GM21515 (cell line): Measurements from ENCODE around the gene TMEM11.

Experiments
- ATAC-seq: cut with Tn5 transposase; IDR thresholded peaks from one replicate; pipeline ENCODE4 v1.9.1; 2021; ENCODE audit not compliant: unreplicated experiment

TMEM11 gene

DNA sequence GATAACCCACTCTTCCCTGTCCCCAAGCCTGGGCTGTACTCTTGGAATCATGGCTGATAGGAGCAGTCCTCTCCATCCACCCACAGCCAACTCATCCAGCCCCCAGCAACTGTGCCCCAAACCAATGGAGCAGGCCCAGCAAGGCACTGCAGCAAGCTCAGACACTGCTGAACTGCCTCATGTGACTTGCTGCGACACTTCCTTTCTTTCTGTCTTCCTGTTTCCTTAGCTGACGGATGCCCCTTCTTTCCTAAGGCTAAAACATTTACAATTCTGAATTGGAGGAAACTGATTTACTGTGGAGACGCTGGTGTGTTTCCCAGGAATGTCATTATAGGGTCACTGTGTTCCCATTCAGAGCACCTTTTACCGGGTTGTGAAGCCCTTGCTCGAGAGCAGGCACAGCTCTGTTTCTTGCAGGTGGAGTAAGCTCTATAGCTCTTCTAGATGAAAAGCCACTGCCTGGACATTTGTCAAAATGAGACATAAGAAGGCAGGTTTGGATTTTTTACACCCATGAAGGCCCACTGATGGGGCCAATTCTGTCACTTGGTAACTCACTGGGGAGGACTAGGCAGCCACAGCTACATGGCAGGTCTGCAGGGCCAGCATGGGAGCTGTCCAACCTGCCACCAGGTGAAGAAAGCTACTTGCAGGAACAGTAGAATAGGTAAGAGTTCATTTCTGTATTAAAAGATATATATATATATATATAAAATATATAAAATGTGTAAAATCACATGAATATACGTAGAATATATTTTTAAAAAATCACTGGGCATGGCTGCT, 27.4 kb downstream of the TMEM11 start:
- no peak for ATAC-seq

DNA sequence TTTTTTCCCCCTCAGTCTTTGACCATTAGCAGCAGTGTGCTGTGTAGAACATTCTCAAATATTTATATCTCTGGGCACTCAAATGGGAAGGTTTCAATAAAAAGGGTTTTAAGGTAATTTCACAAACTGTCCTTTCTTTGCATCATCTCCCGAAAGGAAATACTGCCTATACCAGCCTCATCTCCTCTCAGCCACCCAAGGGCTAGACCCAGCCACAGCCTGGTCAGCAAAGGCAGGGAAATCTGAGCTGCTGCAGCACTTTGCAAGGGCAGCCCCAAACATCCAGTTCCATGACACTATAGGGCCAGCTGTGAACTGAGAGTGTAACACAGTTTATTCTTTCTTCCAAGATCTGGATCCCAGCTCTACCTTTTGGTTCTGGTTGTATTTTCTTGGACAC, 28.9 kb downstream of the TMEM11 start:
- no peak for ATAC-seq

DNA sequence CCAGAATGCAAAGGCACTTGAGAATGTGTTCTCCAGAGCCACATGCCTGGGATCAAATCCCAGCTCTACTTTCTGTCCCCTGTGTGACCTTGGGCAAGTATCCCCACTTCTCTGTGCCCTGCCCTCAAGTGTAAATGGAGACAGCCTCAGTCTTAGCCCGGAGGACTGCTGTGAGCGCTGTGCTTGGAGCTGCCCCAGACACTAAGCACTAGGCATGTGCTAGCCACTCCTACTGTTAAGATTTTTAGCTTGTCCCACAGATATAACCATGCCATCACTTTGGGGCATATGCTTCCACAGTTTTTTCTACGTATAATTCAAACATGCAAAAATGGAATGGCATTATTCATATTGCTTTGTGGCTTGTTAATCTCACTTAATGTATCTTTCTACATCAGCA, 29.4 kb downstream of the TMEM11 start:
- no peak for ATAC-seq

DNA sequence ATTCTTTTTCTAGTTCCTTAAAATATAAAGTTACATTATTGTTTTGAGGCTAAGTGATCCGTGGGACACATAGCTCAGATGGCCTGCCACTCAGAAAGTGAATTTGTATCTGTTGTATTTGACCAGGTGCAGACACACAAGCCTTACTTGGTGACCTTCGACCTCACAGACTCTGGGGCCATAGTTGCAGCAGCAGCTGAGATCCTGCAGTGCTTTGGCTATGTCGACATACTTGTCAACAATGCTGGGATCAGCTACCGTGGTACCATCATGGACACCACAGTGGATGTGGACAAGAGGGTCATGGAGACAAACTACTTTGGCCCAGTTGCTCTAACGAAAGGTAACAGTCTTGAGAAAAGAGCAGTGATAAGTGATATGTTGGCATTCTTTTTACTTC, 30.5 kb downstream of the TMEM11 start:
- ATAC-seq: no peak

DNA sequence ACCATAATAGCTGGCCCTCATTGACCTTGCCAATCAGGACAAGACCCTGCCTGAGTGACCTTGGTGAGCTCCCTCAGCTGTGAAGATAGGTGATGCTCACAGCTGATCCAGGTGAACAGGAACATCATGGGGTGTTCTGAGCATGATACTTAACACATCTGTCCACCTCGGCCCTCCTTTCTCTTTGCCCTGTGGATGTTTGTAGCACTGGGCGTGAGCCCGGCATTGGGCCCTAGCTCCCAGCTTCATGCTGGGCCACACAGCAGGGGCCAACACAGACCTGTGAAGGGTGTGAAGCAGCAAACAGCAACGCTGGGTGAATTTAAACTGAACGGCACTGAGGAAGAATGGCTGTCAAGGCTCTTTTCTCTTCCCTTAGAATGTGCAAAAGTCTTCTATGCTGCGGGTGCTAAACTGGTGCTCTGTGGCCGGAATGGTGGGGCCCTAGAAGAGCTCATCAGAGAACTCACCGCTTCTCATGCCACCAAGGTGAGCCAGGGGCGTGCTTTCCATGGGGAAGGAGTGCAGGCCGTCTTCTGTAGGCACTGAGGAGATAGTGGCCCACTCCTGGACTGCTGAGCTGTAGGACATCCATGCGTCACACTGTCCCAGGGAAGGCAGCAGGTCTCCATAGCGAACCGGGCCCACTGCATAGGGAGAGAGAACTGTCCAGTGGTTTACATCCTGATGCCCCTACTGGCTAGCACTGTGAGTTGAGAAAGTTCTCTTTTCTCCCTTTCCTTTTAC, 35.9 kb downstream of the TMEM11 start:
- no peak for ATAC-seq

DNA sequence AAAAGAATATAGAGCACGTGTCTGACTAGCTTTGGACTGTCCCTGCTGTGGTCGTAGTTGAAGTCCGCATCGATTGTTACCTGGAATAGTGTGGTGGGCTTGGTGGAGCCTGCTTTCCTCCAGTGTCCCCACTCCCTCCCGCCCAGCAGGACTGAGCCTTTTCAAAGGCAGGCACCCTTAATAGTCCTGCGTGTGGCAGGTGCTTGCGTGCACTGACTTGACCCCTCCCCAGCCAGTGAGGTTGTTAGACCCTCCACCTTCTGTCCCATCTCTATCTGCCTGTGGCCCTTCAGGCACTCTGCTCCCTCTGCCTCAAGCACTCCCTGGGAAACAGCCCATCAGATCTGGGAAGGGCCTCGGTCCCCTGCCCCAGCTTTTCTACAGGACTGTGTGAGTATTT, 36.6 kb downstream of the TMEM11 start:
- no peak for ATAC-seq

DNA sequence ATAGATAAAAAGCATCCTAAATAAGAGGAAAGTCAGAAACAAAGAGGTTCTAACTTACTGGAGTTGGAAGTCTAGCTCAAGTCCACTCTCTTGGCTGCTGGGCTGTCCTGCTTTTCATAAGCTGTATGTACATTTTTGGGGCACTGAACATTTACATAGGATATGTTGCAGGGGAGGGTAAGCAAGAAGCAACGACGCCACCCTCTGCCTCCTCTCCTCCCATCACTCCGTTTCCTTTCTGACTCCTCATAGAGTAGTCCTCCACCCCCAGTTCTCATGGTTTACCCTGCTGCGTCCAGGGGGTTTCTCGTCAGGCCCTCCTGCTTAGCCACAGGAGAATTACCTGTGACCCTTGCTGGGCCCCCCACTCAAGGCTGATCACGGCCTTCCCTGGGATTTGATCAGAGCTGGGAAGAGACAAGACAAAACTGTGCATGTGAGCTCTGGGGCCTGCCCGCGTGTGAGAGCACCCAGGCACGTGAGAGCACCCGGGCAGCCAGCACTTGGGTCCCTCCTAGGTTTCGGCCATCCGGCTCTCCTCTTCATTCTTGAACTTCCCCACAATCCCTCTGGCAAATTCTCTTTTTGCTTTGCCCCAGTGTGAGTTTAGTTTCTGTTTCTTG, 37.1 kb downstream of the TMEM11 start:
- ATAC-seq: no peak

DNA sequence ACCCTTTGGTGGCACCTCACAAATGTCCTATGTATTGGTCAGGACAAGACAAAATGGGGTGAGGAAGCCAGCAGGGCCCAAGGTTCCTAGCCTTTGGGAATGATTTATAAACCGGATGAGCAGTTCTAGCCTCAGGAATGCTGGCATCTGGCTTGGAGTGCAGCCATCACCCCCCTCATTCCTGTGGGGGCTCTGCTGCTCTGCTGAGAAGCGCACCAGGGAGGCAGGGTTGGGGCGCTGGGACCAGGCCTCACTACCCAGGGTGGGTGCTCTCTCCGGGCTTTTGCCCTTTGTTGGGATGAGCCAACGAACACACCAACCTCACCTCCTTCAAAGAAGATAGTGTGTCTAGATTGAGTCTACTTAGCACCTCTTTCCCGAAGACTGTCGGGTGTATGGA, 39.2 kb downstream of the TMEM11 start:
- no peak for ATAC-seq

DNA sequence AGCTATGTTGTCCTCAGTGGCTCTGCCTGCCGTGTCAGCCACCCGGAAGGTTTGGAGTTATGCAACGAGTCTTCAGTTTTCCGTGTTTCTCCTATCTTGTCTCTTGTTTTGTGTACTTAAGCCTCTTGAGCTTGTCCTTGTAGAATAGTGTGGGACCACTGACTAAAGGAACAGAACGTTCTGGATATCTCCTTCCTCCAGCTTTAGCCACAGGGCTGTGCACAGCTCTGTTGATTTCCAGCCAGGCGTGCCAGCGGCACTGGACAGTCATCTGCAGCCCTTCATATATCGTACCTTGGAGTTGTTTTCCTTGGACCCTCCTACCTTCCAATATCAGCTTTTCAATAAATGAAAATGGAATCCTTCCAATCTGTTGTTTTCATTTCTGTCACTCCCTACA, 39.8 kb downstream of the TMEM11 start:
- ATAC-seq: no peak

DNA sequence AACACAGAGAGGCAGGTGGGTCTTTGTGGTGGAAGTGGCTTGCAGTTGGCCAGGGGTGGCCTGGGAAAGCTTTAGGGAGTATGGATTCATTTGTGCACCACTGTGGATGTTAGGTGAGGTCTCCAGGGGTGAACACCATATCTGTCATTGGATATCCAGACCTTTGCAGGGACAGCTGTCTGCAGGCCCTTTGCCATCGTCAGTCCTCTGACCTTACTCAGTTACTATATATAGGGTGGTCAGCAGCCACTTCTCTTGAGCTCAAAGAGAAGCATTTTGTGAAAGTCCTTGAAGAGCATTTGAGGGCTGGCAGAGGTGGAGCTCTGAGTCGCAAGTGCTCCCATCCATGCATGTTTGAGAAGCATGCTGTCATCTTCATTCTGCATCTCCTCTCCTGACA, 40.4 kb downstream of the TMEM11 start:
- ATAC-seq: no peak

DNA sequence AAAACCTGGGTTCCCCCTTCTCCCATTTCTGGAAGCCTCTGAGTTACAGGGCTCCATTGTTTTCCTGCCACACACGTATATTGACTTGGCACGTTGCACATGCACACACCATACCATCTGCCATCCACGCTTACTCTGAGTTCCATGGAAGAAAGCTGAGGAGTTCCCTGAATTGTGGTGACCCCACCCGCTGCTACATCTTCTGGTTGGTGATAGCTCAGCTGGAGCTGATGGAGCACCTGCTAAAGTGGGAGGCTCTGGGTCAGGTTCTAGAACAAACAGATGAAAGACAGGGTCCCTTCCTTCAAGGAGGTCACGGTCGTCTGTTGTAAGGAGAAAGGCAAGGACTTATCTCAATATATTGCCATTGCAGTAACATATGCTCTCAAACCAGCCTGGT, 41.1 kb downstream of the TMEM11 start:
- no peak for ATAC-seq

DNA sequence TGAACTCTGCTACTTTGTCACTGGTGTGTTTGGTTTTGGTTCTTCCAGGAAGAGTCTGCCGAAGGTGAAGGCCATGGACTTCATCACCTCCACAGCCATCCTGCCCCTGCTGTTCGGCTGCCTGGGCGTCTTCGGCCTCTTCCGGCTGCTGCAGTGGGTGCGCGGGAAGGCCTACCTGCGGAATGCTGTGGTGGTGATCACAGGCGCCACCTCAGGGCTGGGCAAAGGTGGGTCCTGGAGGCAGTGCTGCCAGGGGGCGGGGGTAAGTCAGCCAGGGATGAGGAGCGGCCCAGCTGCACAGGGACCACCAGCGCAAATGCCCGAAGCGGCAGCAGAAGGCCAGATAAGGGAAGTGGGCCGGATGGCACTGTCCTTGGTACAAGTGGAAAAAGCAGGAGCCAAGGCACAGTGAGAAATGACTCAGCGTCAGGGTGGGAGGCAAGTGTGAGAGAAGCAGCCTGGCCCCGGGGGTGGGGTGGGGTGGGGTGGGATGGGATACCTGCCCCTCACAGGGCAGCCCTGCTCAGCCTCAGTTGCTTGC, 41.9 kb downstream of the TMEM11 start:
- no peak for ATAC-seq

DNA sequence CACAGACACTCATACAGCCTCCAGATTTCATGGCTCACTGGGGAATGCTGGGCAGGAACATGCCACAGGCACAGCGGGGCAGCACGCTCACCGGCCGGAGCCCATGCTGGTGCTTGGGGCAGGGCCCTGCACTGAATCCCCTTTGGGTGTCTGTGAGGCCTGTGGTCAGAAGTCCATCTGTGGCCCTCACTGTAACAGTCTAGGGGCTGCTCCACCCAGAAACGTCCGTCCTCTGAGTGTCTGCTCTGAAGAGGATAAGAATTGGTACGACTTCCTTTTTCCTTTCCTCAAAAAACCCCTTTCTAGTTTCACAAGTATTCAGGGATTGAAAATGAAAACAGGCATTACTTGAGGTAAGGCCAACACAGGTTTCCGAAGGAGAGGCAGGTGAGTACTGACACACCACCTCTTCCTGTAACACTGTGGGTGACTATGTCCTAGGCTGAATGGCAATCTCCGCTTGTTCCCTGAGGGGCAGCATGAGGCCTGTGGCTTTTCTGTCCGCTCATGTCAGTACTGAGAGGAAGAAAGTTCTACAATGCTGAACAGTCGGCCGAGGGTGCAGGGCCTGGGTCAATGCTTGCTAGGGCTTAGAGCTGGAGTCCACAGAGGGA, 42.5 kb downstream of the TMEM11 start:
- ATAC-seq: peak; percentile 75

DNA sequence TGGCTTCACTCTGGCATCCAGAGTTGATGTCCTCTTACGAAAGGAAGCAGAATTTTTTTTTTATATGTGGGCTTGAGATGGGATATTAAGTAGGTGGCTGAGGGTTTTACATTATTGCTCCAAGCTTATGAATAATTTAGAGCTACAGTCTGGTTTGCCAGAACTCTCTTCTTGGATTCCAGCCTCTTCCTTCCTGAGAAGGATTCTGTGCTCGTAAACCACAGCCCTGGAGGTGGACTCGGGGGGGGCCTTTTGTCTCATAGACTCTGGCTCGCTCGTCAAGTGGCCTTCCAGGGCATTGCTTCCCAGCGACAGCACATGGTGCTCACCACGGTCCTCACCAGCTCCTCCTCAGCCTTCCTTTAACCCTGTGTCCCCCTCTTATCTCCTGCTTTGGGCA, 43.2 kb downstream of the TMEM11 start:
- ATAC-seq: no peak

DNA sequence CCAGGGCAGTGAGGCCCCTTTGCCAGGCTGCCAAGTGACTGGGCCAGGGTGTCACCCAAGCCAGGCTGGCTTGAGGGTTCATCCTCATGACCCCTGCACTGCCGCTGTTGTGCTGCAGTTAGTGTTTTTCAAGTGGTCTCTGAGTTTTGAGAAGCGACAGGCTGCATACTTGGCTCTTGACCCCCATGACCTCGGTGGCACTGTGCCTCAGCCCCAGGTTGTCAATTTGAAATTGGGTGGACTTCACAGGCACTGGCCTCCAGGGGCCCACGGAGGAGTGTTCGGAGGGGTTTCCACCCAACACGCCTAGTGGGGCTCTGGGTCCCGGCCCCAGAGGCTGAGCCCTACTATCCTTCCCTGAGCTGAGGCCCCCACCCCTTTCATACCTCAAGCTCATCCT, 44.5 kb downstream of the TMEM11 start:
- ATAC-seq: no peak

DNA sequence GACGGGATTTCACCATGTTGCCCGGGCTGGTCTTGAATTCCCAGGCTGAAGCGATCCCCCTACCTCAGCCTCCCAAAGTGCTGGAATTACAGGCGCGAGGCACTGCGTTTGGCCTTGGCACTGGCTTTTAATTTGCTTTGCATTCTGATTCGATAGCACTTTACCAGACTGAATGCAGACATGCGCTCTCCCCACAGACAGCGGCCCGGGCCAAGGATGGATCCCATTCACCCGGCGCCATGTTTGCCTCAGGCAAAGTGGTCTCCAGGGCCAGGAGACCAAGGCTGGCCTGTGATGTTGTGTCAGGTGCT, 45.5 kb downstream of the TMEM11 start:
- no peak for ATAC-seq

DNA sequence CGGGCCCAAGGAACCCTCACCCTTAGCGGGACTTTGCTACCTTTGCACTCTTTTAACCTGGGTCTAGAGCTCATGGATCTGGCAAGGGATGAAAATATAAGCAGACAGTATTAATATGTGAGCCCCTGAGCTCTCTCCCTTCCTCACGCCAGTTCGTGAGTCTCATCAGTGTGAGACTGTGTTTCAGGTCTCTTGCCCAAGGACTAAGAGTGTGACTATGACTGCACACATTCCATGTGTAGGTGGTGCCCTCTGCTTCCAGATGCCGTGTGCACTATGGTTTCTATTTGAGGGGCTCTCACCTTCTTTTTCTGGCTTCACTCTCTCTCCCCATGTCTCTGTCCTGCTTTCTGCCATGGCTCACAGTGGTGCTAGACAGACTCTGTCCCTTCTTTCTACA, 46.7 kb downstream of the TMEM11 start:
- ATAC-seq: no peak

DNA sequence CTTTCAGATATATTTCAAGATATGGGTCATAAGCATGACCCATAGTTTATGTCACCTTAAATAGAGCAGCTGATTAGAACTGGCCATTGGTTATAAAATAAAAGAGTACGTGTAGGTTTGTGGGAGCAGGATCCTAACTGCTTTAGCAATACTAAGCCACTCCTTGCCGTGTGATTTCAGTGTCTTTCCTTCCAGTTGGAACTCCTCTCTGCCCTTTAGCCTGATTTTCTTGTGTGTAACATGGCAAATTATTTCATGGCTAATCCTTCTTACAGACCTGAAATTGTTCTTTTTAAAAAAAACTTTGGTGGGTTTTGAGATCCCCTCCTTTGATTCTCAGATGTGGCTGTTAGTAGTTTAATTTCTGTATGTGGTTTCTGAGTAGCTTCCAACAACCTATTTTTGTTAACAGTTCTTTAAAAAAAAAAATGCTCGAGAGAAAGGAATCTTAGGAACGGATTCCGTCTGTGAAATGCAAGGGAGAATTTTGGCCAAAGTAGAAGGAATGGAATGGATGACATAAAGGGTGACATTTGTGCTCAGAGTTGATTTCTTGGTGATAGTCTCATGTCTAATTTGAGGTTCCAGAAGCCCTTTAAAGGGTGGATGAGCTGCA, 47.3 kb downstream of the TMEM11 start:
- no peak for ATAC-seq

DNA sequence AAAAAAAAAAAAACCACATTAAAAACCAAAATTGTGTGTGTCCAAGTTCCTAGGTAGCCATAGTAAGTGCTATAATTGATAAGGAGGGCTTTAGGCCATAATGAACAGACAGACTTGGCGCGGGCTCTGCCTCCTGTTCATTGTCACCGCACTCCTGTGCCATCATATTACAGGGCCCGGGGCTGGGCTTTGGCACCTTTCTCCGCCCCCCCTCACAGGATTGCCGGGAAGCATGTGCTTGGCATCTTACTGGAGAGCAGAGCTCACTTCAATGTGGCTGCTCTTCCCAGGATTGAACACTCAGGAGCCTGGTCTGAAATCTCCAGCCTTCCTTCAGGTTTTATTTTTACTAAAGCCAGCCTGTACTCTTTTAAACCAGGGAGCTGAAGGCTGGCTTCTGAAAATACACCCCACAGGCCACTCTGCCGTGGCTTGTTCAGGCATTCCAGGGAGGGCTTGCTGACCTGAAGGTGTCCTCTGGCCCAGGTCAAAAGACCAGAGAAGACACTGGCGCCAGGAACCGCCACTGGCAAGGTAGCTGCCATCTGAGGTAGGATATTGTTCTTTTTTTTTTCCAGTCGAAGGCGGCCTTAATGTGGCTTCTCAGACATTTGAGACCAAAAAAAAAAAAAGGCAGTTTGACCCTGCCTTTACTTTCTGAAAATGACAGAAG, 47.9 kb downstream of the TMEM11 start:
- no peak for ATAC-seq

DNA sequence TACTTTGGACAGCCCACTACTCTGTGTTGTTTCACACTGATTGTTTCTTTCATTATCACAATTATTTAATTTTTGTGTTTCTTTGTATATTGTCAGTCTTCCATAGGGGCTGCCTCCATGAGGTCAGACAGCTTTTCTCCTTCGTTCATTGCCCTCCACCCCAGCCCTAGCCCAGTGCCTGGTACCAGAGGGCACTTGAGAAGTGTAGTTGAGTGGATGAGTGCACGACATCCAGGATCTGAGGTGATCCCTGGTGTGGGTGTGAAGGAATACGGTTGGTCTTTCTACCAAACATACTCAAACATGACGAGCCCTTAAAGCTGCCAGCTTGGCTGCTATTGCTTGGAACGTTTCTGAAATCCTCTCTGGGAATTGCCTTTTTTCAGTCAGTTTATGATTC, 49.3 kb downstream of the TMEM11 start:
- no peak for ATAC-seq

DNA sequence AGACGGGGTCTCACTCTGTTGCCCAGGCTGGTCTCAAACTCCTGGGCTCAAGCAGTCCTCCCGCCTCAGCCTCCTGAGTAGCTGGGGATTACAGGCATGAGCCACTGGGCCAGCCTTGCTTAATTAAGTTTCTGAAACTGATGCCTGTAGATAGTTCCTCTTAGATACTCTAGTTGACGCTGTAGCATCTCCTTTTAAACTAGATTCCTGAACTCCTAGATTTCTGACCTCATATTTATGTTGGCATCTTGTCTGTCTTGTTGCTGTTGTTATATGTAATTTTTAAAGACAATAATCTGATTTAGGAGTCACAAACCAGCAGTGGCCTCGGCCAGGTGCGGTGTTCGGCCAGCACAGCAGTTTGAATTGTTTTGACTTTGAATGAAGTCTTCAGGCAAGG, 49.7 kb downstream of the TMEM11 start:
- no peak for ATAC-seq
